ENCODE measurements around the gene WASF3.

WASF3 gene

DNA sequence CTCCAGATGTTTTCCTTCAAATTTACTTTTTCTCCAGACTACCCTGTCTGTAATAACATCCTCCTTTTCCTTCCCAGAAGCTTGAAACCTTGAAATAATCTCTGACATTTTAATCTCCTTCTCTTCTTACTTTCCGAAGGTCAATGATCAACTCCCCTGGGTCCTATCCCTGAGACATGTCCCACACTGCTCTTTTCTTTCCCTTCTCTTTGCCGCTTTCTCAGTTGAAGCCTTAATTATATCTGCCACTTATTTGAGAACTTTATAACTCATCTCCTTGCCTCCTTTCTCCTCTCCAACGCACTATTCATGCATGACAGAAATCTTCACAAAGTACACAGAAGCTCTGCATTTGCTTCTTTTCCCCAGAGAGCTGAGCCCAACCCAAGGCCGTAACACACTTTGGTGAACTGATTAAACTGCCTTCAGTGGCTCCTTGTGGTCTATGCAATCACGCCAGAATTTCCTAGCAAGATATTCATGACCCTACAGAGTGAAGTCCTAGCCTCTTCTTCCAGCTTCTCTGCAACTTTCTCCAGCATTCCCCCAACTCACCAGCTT is 9.2 kb upstream of the WASF3 start:
- DNase-seq (ENCODE audit: low read depth in 2 of 2): no peak

DNA sequence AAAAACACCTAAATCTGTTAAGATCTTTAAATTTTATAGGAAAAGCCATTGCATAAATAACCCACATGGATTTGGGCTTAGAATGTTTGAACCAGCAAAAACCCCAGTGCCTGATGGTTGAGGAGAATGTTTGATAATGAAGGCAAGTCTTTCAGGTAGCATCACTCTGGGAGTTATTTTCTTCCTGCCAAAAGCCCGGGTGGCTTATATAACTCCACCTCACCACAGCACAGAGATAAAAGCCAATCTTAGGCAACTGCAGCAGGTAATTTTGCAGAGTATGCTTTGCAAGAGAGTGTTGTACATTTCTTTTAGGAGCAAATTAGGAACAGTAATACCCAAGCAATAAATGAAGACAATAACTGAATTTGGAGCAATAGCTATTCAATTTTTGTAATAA is 7.8 kb upstream of the WASF3 start:
- no peak for DNase-seq (ENCODE audit: low read depth in 2 of 2)

DNA sequence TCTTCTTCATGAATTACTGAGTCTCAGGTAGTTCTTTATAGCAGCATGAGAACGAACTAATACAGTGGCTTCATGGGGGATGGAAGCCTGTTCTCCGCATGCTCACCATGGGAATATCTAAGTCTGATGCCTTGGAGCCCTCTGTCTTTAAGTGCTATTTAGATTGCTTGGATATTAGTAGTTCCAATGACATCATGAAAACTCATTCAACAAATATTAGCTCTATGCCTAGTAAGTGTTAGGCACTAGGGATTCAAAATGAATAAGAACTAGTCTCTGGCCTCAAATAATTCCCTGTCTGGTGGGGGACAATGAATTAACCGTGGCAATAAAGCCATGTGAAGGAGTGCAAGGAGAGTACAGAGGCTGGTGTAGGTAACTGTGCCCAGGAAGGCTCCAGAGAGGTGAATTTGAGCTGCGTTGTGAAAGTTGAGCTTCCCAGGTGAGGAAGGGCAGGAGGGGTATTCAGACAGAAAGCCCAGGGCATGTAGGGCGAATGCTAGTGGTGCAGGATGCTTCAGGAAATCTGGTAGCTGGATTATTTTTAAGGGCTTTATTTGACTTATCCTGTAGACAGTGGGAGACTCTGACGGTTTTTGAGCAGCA is 6.1 kb upstream of the WASF3 start:
- no peak for DNase-seq (ENCODE audit: low read depth in 2 of 2)

DNA sequence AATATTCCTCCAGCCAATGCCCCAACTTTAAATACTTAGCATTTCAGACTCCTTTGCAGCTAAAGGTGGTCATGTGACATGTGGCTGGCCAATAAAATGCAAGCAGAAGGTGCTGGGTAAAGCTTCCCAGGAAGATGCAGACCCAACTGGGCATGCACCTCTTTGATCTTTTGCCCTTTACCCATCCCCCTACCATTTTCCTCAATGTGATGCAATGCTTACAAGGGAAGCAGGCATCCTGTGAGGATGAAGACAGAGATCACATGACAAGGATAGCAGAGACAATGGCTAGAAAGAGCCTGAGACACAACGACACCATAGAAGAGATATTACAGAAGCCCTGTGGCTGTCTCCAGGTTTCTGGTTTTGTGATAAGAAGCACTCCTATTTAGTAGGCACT is 2.1 kb upstream of the WASF3 start:
- no peak for DNase-seq (ENCODE audit: low read depth in 2 of 2)

DNA sequence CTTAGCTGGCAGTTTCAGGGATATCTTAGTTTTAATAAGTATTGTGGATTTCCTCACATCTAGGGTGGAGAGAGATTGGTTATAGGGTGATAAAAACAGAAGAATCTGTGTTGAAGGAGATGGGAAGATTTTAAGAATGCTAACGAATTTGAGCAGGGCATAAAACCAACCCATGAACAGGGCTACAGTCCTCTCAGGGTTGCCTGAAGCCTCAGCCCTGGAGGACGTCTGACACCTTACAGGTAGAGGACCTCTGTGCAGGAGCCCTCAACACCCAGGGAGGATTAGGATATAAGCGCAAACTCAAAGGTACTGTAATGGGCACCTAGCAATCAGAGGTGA is 461 bp upstream of the WASF3 start:
- no peak for DNase-seq (ENCODE audit: low read depth in 2 of 2)

DNA sequence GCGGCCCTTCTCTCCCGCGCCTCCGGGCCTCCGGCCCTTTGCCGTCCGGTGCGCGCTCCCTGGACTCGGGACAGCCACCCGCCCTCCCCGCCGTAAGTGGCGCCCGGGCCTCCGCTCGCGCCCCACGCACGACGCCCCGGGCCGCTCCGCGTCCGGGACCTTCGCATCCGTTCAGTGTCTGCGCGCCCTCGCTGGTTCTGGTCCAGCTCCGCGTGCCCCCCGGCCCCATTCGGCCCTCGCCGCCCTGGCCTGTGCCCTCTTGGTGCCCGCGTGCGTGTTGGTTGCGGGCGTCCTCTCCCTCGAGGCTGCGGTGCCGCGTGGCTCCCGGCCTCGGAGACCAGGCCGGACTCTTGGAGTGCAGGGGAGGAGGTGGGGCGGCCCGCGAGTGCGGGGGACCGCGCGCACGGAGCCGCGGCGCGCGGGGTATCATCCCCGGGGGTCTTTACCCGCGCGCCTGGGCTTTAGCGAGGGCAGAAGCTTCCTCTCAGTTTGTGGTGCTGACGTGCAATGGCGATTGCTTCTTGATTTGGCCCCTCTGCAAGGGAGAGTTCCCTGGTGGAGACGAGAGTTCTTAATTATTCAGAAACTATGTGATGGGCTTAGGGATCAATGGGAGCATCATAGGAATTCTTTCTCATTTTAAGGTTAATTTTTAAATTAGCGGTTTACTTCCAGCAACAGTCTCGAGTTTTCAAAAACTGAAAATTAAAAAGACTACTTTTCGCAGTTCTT is 757 bp downstream of the WASF3 start:
- no peak for DNase-seq (ENCODE audit: low read depth in 2 of 2)

DNA sequence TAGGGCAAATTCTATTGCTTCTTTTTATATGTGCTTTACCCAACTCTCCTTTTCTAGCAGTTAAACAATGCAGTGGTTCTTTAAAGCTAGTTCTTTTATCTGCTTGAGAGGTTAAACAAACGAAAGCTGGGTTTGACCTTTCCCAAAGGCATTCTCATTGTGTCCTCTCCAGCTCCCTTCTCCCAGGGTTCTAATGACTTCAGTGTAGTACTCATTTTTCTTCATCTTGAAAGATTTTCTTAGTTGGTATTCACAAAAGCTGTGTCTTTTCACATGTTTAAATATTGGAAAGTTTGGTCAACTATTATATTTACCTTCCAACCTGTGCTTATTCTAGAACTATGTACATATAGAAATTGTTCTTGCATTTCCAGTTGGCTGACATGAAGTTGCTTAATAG is 1.5 kb downstream of the WASF3 start:
- no peak for DNase-seq (ENCODE audit: low read depth in 2 of 2)

DNA sequence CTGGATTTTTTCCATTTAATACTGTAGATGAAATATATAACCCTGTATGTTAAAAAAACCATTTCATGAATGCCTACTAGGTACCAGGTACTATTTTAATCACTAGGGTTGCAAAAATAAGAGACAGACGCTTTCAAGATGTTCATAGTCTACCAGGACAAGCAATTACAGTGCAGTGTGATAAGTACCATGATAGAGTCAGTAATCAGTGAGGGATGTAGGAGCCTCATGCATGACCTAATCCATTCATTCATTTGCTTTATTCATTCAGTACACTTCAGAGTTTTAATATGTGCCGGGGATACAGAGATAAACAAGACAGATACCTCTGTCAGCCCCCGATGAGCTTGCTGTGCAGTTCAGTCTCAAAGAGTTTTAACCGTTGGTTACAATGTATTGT is 3.0 kb downstream of the WASF3 start:
- DNase-seq (ENCODE audit: low read depth in 2 of 2): no peak

DNA sequence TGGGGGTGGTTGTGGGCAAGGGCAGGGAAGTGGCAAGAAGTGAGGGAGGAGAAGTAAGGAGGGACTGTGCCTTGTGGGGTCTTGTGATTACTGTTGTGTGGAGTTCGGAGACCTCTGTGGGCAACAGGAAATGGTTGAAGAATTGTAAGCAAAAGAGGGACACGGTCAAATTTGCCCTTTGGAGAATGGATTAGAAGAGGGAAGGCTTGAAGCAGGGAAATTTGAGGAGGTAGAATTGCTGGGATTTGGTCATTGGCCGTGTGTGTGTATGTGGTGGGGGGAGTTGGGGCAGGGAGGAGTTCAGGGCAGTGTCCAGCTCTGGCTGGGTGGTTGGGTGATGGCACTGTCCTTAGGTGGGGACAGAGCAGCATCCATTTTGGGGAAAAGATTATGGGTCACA is 3.6 kb downstream of the WASF3 start:
- DNase-seq (ENCODE audit: low read depth in 2 of 2): no peak

DNA sequence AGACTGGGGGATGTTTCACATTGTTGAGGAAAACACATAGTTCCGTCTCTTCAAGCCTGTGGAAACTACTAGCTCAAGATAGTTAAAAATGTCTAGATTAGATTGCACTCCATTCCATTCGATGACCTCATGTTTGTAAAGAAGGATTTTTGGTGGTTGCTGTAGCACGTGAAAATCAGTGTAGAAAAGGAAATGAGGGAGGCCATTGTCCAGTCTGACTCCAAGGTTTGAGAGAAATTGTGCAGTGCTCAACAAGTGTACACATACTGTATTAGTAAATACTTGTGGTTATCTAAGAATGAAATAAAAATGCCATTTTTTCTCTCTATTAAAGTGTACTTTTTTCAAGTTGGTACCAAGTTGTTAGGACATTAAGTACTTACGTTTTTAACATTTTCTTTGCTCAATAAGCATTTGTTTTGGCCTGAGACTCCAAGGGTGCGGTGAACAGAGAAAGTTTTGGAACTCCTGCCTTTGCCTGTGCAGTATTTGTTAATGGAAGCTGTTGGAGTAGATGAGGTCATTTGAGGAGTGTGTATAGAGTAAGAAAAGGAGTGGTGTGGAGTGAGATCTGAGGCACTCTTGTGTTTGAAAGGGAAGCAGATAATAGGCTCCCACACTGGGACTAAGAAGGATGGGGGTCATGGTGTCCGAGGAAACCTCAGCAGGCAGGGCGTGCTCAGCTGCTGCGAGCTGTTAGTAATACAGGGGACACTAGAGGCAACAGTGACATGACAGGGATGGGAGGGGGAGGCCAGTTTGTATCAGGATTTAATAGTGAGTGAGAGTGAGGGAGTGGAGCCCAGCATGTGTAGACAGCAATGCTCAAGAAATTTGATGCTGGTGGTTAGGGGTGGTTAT is 4.4 kb downstream of the WASF3 start:
- DNase-seq (ENCODE audit: low read depth in 2 of 2): no peak

DNA sequence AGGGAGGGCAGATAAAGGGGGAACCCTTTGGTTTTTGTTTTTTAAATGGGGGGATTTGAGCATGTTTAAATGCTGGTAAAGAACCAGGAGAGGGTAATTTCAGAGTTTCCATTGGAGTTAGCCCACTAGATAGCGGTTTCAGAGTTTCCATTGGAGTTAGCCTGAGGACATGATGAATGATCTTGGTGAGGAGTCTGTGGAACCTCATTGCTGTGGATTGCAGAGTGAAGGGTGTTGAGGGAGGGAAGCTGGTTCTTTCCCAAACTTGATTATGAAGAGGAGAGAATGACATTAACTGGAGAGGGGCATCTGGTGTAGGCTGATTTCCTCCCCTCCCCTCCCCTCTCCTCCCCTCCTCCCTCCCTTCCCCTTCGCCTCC is 5.0 kb downstream of the WASF3 start:
- DNase-seq (ENCODE audit: low read depth in 2 of 2): no peak

DNA sequence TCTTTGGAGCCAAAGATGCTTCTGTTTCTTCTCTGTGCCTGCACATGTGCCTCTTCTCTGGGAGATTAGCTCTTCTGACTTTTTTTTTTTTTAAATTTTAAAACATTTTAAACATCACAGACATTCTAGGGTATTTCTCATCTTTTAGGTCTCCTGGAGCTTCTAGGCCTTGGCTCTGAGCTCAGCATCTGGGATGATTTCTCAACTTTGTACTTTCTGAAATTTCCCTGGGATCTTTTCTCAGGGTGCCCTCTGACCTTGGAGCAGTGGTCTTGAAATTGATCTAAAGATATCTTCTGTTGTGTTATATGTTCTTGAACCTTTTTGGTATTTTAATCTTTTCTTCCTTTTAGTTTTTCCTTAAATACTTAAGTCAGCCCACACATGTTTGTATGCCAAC is 6.2 kb downstream of the WASF3 start:
- DNase-seq (ENCODE audit: low read depth in 2 of 2): no peak

DNA sequence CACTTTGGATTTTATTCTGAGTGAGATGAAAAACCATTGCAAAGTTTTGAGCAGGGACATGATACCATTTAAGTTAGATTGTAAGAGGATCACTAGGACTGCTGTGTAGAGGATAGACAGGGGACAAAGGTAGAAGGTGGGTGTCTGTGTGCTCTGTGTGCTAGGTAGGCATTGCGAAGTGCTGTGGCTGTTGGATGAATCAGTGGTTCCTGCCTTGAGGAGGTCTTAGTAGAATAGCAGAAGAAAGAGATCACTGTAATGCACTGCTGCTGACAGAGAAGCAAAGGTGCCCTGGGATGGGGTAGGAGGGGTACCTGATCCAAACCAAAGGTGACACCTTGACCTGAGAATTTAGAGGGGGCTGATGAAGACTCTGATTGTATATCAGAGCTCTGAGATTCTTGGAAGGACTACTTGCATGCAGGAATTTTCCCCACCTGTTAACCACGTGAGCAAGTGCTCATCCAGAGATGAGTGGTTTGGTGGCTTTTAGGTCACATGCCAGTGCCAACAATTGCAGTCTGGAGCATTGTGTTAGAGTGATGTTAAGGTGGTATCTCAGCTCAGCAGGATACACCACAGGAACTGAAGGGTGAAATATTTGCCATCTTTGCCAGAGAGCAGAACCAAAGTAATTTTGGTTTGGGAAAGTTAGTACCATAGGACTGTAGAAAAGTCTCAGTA is 10.8 kb downstream of the WASF3 start:
- DNase-seq (ENCODE audit: low read depth in 2 of 2): no peak

DNA sequence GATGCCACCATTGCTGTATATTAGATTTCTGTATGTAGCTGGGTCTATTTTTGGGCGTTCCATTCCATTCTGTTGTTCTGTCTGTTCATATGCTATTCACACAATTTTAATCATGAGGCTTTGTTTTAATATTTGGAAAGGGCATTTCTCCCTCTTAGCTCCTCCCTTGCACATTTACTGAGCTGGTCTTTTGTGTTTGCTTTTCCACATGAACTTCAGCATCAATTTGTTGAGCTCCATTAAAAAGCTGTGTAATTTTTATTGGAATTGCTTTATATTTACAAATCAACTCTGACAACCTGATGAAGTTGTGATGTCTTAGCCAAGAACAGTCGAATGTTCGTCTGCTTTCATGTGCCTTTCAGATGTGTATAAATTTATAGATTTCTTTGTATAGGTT is 14.0 kb downstream of the WASF3 start:
- DNase-seq (ENCODE audit: low read depth in 2 of 2): no peak

DNA sequence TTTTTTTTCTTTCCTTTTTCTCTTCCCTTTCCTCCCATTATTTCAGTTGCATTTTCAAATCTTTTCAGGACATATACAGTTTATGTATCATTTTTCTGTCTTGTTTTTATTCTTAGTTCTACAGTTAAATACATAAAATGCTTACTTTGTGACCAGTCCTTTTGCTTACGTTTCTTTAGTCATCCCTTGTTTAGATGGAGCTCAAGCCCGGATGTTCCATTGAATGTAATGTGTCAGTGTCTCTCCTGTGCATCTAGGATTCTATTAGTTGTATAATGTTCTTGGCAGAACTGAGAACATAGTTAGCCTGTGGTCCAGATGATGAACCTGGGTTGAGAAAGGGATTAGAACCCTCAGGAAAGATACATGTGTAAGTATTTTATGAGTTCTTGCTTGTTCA is 17.8 kb downstream of the WASF3 start:
- DNase-seq (ENCODE audit: low read depth in 2 of 2): no peak

DNA sequence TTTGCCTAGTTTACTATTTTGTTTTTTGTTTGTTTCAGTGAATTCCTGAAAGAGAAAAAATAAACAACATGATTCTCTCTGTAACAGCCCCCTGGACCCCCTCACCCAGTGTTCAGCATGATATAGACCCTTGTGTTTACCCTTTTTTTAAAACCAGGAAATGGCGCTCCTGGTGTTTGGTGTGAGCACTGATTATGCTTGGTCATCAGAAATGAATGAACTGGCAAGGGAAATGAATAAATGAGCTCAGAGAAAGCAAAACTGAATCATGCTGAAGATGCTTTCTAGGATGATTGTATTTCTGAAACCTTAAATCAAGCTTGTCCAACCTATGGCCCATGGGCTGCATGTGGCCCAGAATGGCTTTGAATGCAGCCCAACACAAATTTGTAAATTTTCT is 22.1 kb downstream of the WASF3 start:
- no peak for DNase-seq (ENCODE audit: low read depth in 2 of 2)

DNA sequence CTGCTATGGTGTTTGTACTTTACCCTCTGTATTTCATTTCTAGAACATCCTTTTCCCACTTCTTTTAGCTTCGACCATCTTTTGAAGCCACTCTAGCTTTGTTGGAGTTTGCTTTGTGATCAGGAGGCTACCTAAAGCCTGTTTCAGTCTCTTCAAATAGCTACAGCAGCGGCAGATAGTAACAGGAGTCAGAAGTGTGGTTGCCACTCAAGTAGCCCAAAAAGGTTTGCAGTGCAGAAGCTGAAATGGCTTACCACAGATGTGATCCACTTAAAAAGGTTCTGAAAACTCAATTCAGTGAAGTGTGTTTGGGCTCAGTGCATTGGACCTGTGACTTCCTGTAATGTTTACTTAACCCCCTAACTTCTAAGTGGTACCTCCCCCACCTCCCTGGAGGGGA is 26.2 kb downstream of the WASF3 start:
- no peak for DNase-seq (ENCODE audit: low read depth in 2 of 2)

DNA sequence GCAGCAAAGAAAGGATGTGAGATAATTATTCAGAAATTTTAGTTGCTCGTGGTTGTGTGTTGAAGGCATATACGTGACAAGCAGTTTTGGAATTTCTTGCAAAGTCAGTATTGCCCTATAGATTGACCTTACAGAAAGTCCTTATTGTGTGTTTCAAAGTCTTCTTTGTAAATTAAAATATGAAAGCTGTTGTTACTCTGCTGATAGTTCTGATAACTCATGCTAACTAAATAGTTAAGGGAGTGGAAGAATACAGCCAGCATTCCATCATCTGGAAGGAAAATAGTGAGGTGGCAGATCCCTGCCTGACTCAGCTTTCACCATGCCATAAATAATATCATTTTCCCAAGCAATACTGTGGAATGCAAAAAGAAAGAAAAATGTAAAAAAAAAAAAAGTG is 27.2 kb downstream of the WASF3 start:
- DNase-seq (ENCODE audit: low read depth in 2 of 2): no peak

DNA sequence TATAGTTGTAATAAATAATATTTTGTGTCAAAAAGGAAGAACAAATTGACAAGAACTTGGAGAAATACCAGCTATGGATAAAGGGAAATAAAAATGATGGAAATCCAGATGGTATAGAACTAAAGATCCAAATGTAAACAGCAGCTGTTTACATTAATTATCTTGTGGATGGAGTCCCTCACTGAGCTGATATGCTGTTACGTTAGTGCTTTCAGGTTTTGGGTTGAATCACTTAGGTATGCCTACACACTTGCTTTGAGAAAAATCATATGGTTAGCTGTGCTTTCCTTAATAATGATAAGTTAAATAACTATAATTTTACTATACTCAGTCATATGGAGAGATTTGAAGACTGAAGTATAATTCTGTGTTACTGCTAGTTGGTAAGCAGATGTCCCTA is 27.7 kb downstream of the WASF3 start:
- DNase-seq (ENCODE audit: low read depth in 2 of 2): no peak

DNA sequence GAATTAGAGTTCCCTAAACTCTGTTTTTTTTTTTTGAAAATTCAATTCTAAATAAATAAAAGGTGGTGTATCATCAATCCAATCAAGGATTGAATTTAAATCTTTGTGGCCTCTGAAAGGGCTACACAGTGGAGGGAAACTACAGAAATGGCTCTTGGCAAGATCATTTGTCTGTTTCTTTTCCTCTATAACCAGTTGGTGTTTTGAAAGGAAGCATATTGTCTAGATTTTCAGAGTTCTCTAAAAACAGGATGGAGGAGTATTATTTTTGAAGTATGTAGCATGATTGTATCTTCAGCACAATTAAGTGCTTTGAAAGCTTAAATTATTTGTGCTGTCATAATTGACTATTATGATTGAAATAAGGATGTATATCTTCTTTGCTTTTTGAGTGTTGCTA is 29.8 kb downstream of the WASF3 start:
- DNase-seq (ENCODE audit: low read depth in 2 of 2): no peak

DNA sequence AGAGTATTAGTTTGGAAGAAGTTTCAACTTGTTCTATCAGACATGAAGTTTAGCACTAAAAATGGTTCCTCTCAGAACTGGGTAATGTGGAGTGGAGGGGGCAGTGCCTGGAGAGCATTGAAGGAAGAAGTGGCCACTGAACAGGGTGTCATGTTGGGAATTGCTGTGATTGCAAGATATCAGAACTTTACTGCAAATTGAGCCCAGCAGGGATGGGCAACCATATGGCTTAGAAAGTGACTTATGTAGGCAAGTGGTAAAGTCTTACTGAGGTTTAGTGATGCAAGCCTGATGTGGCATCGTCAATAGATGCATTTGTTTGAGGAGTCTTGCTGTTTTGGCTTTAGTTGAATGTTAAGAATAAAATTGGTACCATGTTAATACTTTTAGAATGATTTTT is 31.7 kb downstream of the WASF3 start:
- DNase-seq (ENCODE audit: low read depth in 2 of 2): no peak

DNA sequence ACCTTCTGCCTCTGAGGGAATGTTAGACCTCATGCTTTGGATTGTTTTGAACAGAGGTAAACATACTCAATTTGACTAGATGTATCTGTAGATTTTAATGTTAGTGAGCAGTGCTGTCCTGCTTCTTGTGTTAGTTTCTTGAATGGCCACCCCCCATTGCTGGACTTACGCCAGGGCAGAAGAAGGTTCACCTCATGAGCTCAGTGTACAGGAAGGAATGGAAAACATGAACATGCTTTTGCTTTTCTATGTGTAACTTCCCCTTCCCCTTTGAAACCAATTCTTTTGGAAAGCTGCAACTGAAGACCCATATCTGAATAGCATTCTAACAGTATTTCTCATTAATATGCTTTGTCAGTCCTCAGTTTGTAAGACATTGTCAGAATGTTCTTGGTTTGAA is 32.3 kb downstream of the WASF3 start:
- no peak for DNase-seq (ENCODE audit: low read depth in 2 of 2)

Measured in stimulated activated CD4-positive, alpha-beta T cell treated with anti-CD3 and anti-CD28 coated beads, Interleukin-1b, Interleukin-23, amount 100 ng/mL, for 1 hour (primary cell).